GM20431 (cell line): ENCODE data around the gene PGAP3.

ENCODE experiments used
- in situ Hi-C: fragments of 300-500 bp; cut with MseI, MboI; formaldehyde crosslinking; loops from one replicate; pipeline ENCODE4 v1.15.0; 2020; ENCODE audit warnings: low sequenced_read_pairs; ENCODE audit not compliant: unreplicated experiment

PGAP3 gene, protein sequence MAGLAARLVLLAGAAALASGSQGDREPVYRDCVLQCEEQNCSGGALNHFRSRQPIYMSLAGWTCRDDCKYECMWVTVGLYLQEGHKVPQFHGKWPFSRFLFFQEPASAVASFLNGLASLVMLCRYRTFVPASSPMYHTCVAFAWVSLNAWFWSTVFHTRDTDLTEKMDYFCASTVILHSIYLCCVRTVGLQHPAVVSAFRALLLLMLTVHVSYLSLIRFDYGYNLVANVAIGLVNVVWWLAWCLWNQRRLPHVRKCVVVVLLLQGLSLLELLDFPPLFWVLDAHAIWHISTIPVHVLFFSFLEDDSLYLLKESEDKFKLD

DNA sequence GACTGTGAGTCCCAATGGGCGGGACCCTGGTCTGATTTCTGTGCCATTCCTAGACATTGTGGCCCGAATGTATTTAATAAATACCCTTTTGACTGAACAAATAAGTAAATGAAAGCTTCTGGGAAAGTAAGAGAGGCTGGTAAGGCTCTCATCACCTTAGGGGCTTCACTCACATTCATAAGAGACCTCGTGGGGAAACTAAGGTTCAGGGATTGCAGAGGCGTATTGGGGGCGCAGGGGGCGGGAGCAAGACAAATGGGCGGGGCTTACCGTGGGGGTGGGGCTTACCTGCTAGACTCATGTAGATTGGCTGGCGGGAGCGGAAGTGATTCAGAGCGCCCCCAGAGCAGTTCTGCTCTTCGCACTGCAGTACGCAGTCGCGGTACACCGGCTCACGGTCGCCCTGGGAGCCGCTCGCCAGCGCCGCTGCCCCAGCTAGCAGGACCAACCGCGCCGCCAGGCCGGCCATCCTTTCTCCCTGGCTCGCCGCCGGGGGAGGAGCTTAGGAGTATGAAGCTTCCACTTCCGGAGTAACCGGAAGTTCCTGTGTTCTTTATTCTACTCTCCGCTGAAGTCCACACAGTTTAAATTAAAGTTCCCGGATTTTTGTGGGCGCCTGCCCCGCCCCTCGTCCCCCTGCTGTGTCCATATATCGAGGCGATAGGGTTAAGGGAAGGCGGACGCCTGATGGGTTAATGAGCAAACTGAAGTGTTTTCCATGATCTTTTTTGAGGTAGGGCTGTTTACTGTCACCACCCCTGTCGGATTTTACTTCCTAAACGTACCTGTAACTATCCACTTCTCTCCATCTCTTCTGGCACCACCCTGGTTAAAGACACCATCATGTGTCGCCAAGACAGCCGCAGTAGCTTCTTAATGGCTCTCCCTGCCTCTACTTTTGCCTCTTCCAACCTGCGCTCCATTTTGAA is at the start of gene PGAP3:
PGAP3 (minus strand) TSS at position 512 of the 929 bp plus-strand sequence; CDS start at position 469, 43 bp downstream.
- in situ Hi-C loops = no loop called here

DNA sequence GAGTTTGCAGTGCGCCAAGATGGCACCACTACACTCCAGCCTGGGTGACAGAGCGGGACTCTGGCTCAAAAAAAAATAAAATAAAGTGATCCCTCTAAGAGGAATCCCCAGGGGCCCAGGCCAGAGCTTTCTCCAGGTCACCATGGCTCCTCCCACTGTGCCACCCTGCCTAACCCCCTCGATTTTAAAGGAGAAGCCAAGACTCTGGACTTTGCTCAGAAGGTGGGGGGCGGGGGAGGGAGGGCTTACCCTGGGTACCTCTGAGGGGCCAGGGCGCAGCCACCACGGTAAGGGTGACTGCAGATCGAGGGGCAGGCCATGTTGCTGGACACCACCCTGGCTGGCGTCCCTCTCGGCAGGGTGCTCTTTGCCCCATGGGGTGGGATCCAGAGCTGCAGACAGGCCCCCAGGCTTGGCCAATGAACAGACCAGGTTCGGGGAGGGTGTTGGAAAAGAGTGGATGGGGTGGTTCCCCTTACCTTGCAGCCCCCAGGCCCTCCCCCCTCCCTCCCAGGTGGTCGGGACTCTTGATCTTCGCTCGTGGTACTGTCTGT is 49.4 kb upstream of the PGAP3 start:
- in situ Hi-C loops = loop anchor here (25.0 kb wide), 1 partner anchor 100 kb away; the partner anchor contains the start of genes PPP1R1B and STARD3

DNA sequence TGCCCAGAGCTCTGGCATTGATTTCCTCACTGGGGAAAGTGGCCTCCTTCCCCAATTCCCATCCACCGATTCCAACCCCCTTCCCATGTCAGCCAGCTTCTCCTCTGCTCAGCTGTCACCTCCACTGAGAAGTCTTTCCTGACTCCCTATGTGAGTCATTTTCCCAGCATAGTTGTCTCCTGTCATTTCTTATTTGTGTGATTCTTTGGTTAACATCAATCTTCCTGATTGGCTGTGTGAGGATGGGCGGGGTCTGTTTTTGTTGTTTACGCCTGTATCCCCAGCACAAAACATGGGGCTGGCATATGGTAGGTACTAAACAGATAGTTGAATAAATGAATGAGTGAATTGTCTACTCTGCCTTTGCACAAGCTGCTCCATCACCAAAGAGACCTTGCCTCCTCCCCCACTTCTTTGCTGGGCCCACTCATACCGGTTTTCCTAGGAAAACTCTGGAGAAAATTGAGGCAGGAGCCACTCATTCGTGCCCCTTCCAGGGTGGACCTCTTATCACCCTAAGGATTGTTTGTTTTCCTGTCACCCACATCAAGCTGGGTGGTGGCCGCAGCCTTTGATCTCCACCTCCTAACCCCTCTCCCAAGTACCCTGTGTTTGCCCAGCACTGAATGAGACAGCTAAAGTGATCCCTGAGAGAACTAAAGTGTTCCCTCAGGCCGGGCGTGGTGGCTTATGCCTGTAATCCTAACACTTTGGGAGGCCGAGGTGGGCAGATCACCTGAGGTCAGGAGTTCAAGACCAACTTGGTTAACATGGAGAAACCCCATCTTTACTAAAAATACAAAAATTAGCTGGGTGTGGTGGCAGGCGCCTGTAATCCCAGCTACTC is 48.7 kb upstream of the PGAP3 start:
- in situ Hi-C loops = loop anchor here (25.0 kb wide), 1 partner anchor 99 kb away; the partner anchor contains the start of genes PPP1R1B and STARD3

DNA sequence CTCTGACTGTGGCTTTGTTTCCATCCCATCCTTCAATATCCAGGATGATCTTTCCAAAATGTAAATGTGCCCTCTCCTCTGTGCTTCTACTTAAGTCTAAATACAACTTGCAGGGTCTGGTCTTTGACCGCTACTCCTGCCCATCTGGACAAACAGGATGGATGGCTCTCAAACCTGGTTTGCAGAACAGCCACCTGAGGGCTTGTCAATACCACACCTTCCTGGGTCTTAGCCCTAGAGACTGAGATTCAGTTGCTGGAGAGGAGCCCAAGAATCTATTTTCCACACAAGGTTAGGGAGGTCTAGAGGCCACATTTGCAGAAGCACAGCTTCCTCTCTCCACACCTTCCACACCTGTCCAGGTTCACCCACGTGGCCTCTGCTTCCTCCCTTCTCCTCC is 48.0 kb upstream of the PGAP3 start:
- in situ Hi-C loops = loop anchor here (25.0 kb wide), 1 partner anchor 99 kb away; the partner anchor contains the start of genes PPP1R1B and STARD3

DNA sequence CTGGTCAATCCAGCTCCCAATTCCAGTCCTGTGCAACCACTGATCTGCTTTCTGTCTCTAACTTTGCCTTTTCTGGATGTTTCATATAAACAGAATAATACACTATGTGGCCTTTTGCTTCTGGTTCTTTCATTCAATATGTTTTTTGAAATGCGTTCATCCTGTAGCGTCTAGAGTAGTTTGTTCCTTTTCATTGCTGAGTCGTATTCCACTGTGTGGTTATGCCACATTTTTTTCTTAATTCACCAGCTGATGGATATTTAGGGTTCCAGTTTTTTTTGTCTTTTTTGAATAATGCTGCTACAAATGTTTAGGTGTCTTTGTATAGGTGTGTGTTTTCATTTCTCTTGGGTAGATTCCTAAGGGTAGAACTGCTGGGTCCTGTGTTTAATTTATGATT is 44.7 kb upstream of the PGAP3 start:
- in situ Hi-C loops = loop anchor here (25.0 kb wide), 1 partner anchor 95 kb away; the partner anchor contains the start of genes PPP1R1B and STARD3

DNA sequence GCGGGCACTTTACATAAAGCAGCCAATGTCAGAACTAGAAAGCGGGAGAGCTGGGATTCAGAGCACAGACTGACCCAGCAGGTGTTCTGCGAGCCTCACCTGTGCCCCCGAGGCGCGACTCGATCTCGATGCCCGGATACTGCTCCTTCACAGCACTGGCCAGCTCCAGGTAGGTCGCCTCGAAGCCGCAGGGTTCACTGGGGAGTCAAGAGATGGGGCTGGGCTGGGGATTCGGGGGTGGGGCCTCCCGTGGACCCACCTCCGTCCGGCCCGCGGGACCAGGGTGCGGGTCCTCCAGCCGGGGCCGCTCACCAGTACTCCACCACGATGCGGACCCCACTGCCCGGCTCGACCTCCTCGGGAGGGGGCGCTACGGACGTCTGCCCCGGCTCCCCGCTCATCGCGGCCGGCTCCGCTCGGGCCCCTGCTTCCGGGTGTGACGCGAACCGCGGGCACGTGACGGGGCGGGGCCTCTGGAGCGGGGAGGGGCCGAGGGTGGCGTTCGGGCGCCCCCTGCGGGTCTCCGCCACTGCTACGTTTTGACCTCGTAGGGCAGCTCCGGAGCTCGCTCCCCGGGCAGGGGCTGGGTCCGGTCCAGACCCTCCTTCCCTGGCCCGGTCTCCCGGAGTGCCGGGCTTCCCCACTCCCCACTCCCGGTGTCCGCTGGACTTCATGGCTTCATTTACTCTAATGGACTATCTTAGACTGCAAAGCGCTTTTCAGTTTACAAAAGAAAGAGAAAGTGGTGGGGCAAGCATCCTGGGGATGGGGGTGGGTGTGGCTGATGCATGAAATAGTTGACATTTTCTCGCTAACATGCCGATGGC is 42.5 kb upstream of the PGAP3 start, which contains the start of gene MIEN1:
MIEN1 (minus strand) TSS at position 438 of the 827 bp plus-strand sequence; CDS start at position 401, 37 bp downstream.
- in situ Hi-C loops = loop anchor here (25.0 kb wide), 1 partner anchor 93 kb away; the partner anchor contains the start of genes PPP1R1B and STARD3

DNA sequence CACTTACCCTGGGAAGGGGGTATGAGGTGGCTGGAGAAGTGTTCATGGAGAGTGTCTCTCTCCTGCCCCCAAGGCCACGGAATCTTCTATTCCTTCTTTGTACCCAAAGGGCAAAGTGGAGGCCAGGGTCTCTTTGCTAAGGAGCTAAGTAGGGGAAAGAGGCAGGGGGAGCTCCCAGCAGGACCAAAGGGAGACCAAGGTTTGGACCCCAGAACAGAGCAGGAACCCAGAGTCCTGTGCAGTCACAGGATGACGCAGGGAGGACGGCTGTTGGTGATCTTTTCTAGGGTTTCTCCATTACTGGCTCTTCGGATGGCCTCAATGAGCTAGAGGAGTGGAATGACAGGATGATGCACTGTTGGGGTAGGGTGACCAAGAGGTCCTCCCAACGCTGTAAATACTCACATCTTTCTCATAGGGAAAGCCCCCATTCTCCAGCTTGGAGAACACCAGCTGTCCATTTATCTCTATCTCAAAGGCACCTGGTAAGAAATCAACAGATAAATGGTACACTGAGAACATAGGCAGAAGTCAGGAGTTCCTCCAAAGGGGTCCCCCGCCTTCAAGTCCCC is 41.5 kb upstream of the PGAP3 start:
- in situ Hi-C loops = loop anchor here (25.0 kb wide), 1 partner anchor 92 kb away; the partner anchor contains the start of genes PPP1R1B and STARD3

DNA sequence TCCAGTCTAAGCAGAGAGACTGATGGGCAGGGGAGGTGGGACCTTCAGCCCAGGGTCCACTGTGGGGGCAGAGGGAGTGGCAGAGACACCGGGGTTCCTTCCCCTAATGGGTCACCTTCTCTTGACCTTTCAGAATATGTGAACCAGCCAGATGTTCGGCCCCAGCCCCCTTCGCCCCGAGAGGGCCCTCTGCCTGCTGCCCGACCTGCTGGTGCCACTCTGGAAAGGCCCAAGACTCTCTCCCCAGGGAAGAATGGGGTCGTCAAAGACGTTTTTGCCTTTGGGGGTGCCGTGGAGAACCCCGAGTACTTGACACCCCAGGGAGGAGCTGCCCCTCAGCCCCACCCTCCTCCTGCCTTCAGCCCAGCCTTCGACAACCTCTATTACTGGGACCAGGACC is 39.7 kb upstream of the PGAP3 start:
- in situ Hi-C loops = loop anchor here (25.0 kb wide), 1 partner anchor 90 kb away; the partner anchor contains the start of genes PPP1R1B and STARD3

DNA sequence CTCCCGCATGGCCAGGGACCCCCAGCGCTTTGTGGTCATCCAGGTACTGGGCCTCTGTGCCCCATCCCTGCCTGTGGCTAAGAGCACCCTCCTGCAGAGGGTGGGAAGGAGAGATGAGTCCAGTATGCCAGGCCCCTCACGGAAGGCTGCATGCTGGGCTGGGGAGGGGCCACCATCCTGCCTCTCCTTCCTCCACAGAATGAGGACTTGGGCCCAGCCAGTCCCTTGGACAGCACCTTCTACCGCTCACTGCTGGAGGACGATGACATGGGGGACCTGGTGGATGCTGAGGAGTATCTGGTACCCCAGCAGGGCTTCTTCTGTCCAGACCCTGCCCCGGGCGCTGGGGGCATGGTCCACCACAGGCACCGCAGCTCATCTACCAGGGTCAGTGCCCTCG is 38.8 kb upstream of the PGAP3 start:
- in situ Hi-C loops = loop anchor here (25.0 kb wide), 1 partner anchor 89 kb away; the partner anchor contains the start of genes PPP1R1B and STARD3

DNA sequence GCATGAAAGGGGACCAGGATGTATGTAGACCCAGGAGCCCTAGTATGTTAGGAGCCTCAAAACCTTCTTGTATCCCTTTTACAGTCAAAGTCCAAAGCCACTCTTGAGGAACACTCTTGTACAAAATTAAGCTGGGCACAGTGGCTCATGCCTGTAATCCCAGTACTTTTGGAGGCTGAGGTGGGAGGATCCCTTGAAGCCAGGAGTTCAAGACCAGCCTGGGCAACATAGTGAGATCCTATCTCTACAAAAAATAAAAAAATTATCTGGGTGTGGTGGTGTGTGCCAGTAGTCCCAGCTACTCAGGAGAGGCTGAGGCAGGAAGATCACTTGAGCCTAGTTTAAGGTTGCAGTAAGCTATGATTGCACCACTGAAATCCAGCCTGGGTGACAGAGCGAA is 38.1 kb upstream of the PGAP3 start:
- in situ Hi-C loops = loop anchor here (25.0 kb wide), 1 partner anchor 89 kb away; the partner anchor contains the start of genes PPP1R1B and STARD3

DNA sequence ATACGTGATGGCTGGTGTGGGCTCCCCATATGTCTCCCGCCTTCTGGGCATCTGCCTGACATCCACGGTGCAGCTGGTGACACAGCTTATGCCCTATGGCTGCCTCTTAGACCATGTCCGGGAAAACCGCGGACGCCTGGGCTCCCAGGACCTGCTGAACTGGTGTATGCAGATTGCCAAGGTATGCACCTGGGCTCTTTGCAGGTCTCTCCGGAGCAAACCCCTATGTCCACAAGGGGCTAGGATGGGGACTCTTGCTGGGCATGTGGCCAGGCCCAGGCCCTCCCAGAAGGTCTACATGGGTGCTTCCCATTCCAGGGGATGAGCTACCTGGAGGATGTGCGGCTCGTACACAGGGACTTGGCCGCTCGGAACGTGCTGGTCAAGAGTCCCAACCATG is 36.9 kb upstream of the PGAP3 start:
- in situ Hi-C loops = loop anchor here (25.0 kb wide), 1 partner anchor 87 kb away; the partner anchor contains the start of genes PPP1R1B and STARD3

DNA sequence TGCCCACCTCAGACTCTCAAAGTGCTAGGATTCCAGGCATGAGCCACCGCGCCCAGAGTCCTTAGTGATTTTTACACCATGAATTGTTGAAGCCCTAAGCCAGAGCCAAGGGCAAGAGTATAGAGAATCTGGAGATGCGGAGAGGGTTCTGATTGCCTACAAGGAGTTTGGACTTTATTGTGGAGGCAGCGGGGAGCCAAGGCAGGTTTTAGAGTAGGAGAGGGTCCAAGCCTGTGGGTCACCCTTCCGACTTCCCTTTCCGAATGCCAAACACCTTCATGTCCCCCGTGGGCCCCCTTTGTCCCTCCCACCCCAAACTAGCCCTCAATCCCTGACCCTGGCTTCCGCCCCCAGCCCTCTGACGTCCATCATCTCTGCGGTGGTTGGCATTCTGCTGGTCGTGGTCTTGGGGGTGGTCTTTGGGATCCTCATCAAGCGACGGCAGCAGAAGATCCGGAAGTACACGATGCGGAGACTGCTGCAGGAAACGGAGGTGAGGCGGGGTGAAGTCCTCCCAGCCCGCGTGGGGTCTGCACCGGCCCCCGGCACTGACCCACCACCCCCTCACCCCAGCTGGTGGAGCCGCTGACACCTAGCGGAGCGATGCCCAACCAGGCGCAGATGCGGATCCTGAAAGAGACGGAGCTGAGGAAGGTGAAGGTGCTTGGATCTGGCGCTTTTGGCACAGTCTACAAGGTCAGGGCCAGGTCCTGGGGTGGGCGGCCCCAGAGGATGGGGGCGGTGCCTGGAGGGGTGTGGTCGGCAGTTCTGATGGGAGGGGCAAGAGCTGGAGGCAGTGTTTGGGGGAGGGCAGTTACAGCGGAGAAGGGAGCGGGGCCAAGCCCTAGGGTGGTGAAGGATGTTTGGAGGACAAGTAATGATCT is 35.4 kb upstream of the PGAP3 start:
- in situ Hi-C loops = no loop called here

DNA sequence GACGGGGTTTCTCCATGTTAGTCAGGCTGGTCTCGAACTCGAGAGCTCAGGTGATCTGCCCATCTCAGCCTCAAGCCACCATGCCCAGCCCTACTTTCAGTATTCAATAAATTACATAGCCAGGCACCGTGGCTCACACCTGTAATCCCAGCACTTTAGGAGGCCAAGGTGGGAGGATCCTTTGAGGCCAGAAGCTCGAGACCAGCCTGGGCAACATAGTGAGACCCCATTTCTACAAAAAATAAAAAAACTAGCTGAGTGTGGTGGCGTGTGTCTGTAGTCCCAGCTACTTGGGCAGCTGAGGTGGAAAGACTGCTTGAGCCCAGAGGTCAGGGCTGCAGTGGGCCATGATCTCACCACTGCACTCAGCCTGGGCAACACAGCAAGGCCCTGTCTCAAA is 34.2 kb upstream of the PGAP3 start:
- in situ Hi-C loops = no loop called here

DNA sequence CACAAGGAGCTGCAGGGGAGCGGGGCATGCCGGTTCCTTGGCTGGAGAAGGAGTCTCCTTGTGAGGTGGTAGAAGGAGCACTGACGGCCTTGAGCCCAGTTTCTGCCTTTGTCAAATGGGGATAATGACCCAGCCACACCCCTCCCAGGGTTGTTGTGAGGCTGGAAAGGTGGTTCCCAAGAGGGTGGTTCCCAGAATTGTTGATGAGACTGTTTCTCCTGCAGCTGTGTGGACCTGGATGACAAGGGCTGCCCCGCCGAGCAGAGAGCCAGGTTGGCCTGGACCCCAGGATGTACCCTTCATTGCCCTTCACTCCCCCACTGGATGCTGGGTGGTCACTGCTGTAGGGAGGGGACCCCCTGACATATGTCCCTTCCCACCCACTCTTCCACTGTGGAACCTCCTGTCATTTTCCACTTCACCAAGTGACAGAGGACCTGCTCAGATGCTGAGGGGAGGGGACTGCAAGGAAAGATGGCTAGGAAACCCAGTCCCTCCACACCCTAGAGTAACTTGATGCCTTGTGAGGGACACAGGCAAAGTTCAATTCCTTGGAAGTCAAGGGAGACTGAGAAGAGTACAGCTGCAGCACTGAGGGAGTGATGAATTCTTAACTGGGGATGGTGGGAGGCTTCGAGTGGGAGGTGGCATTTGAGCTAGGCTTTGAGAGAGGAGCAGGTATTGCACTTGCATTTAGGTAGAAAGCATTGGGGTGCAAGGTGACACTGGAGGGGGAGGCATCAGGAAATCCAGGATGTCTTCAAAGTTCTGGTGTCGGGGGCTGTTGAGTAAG is 31.9 kb upstream of the PGAP3 start:
- in situ Hi-C loops = no loop called here

DNA sequence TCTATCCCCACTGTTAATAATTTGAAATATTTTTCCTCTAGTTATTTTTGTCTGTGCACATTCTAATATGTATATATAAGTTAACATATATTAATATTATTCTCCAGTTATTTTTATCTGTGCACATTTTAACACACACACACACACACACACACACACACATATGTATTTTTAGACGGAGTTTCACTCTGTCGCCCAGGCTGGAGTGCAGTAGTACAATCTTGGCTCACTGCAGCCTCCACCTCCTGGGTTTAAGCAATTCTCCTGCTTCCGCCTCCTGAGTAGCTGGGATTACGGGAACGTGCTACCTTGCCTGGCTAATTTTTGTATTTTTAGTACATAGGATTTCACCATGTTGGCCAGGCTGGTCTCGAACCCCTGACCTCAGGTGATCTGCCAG is 29.8 kb upstream of the PGAP3 start:
- in situ Hi-C loops = no loop called here
